ENCODE results near the gene FOXF1.

Gene FOXF1

DNA sequence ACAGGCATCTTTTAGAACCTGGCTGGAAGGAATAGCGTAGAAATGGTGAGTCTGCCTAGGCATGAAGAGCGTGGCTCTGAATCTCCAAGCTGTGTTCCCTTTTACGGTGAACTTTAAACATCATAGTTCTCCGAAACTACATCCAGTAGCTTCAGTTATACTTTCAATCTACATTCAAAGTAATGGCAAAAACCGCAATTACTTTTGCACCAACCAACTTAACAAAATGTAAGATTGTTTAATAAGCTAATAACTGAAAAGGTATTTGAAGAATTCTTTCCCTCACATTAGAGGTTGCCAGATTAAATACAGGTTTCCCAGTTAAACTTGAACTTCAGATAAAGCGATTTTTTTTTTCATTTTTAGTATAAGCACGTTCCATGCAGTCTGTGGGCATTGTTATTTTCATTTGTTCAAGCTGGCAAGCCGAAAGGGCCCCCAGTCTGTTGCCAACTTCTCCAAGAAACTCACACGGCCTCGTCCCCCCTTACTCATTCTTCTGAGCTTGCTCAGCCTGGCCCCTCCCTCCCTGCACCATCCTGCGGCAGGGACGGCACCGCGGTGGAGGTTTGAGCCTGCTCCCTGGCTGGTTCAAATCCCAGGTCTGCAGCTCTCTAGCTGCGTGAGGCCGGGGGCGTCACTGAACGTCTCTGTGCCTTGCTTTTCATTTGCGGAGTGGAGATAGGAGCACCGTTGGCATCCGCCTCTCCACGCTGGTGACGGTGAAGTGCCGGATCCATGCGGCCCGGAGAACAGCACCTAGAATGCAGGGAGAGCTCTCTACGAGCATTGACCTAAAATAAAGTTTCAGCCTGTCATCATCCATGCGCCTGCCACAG is 48.2 kb downstream of the FOXF1 start:
- DNase-seq, result no peak

- no peak for DNase-seq
These were observed 49.5 kb downstream of the FOXF1 start for GRCh38 chr16:86559802-86560305.

GRCh38 chr16:86562356-86562755 is 52.0 kb downstream of the FOXF1 start:
- no peak for DNase-seq

DNA sequence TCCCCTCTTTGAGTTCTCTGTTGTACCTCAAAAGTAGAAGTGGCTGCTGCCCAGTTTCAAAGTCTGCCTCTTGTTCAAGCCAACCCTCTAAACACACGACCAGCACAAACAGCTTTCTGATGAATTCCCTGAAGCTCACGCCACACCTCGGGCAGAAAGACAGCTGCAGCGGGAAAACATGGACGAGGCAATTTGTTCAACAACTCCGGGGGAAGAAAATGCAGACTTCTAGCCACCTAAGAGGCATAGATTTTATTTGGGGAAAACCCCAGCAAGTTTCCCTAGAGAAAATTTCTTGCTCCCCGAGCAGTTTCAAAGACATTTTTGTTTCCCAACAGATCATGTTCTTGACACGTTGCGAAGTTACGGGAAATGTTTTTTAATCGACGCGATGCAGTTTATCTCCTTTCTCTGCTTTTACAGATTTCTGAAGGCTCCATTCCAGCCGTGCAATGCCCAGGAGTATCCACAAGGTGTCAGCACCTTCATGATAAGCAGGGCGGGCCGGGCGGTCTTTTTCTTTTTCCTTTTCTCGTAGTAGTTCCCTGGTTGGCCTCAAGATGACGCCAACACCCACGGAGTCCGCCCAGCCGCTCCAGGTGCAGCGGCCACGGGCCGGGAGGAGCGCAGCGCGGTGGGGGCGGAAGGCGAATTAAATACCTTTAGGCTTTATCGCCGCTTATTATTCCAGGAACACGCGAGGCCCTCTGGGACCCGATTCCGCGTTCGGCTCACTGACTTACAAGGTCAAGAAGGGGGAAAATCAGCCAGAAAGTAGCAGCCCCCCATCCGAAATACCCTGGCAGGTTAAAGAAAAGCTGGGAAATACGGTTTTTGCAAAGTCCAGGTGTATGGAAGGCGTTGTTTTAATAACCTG is 53.4 kb downstream of the FOXF1 start:
- peak; percentile 47 to 79 for DNase-seq

Data from bone marrow (tissue), 2 donors.